Lower lobe of right lung (tissue), 2 donors: ENCODE results near the gene KASH5. TPM values are rescaled to one million over a fixed set of nuclear protein-coding genes. Genes with fewer than 3 reads are reported as not detected.

Experiments used
- ATAC-seq, 2 donors: fragments of 200-7000 bp; cut with Tn5 transposase; one replicate each; pipeline ENCODE4 v1.9.1; 2020 to 2022; ENCODE audit warnings: mild to moderate bottlenecking in 2 of 2, moderate library complexity in 2 of 2
- DNase-seq: peaks from one replicate; pipeline ENCODE4 v3.0.0-alpha.2; 2020
- H3K27ac ChIP-seq: fragments of 200-600 bp; one replicate; pipeline ENCODE4 v1.8.0; 2022
- H3K27me3 ChIP-seq: fragments of 200-600 bp; one replicate; pipeline ENCODE4 v1.8.0; 2022; ENCODE audit warnings: low read depth
- H3K36me3 ChIP-seq: fragments of 200-600 bp; one replicate; pipeline ENCODE4 v1.8.0; 2022; ENCODE audit warnings: mild to moderate bottlenecking
- H3K4me1 ChIP-seq: fragments of 200-600 bp; one replicate; pipeline ENCODE4 v1.8.0; 2022
- H3K4me3 ChIP-seq: fragments of 200-600 bp; one replicate; pipeline ENCODE4 v1.8.0; 2022; ENCODE audit warnings: mild to moderate bottlenecking
- H3K9me3 ChIP-seq: fragments of 200-600 bp; one replicate; pipeline ENCODE4 v1.8.0; 2022
- CTCF ChIP-seq: fragments of 200-600 bp; IDR thresholded peaks from one replicate; pipeline ENCODE4 v1.8.0; 2022; ENCODE audit warnings: antibody characterized with exemption, mild to moderate bottlenecking
- intact Hi-C: fragments of 100-400 bp; cut with DNase I; formaldehyde crosslinking; loops from one replicate; pipeline ENCODE4 v1.11.0; 2022
- long read RNA-seq: library from polyadenylated mRNA; unstranded; transcript quantifications from one replicate; pipeline ENCODE4 v2.0.0, GENCODE V29; 2021
- total RNA-seq: library from RNA; stranded (reverse); fragmentation: NEBNext Ultra II Directional; extraction: Animal tissue kit (Norgen Biotek cat#: 25700); gene quantifications from one replicate; pipeline ENCODE4 v1.2.1, GENCODE V29; 2021
- donor health status: DM: no; HTN: yes; CAD: no; lungs with severe emphysema.

Gene KASH5
- total RNA-seq, result 3.1 TPM
- long read RNA-seq, partial matches to known transcripts, result 2 of 3 reads
- long read RNA-seq, other reads (novel, unspliced or antisense), result 1 of 3 reads

- TF ChIP-seq CTCF, result no peak
- Histone ChIP-seq H3K36me3 (no peaks in the 10 kb centered on the region), H3K9me3 (peaks cover 1% of the 10 kb centered on the region), H3K4me3 (peak within 1 kb of the TSS; percentile 29), H3K4me1 (no peaks in the 10 kb centered on the region), H3K27me3 (no peaks in the 10 kb centered on the region), H3K27ac (no peak within 1 kb of the TSS)
- intact Hi-C loops, result no loop called here
- ATAC-seq (peak; percentile 81 to 88), DNase-seq (peak; percentile 90)
Observed at GRCh38 chr19:49387936-49388372, at the start of gene KASH5. Gene KASH5, plus strand, starts transcription at chr19:49388249. Its CDS starts 2,635 bp downstream, at chr19:49390884.

GRCh38 chr19:49338691-49339300 is 49.3 kb upstream of the KASH5 start:
- TF ChIP-seq CTCF, result no peak
- Histone ChIP-seq H3K4me1 (peaks cover 43% of the 10 kb centered on the region), H3K9me3 (no peaks in the 10 kb centered on the region), H3K4me3 (peak overlapping the region; percentile 60), H3K27me3 (no peaks in the 10 kb centered on the region), H3K36me3 (peaks cover 29% of the 10 kb centered on the region), H3K27ac (peak overlapping the region; percentile 87)
- peak; percentile 85 to 88 for ATAC-seq
- DNase-seq, result peak; percentile 93
- intact Hi-C loops, result no loop called here

GRCh38 chr19:49339301-49340068 is 48.6 kb upstream of the KASH5 start:
- Histone ChIP-seq H3K27ac (peak overlapping the region; percentile 87), H3K4me1 (peaks cover 36% of the 10 kb centered on the region)

GRCh38 chr19:49340069-49340864 is 47.8 kb upstream of the KASH5 start:
- no peak for TF ChIP-seq CTCF
- H3K36me3 ChIP-seq, result peaks cover 44% of the 10 kb centered on the region
- peak overlapping the region; percentile 60 for H3K4me3 ChIP-seq
- no peaks in the 10 kb centered on the region for H3K27me3 ChIP-seq
- peaks cover 30% of the 10 kb centered on the region for H3K4me1 ChIP-seq
- H3K27ac ChIP-seq, result peak overlapping the region; percentile 87
- intact Hi-C loops, result no loop called here
- DNase-seq (peak; percentile 75), ATAC-seq (peak; percentile 76 to 78)
- H3K9me3 ChIP-seq, result no peaks in the 10 kb centered on the region

More at GRCh38 chr19:49339301-49340068, 48.6 kb upstream of the KASH5 start:
- peak overlapping the region; percentile 60 for H3K4me3 ChIP-seq
- no peaks in the 10 kb centered on the region for H3K27me3 ChIP-seq
- intact Hi-C loops, result no loop called here
- DNase-seq, result peak; percentile 89
- H3K9me3 ChIP-seq, result no peaks in the 10 kb centered on the region
- TF ChIP-seq CTCF, result no peak
- peaks cover 36% of the 10 kb centered on the region for H3K36me3 ChIP-seq
- ATAC-seq, result peak; percentile 94 to 95
